Spinal cord (tissue), 10 donors: ENCODE results near the gene NAALADL2. TPM values are rescaled to one million over a fixed set of nuclear protein-coding genes. Genes with fewer than 3 reads are reported as not detected.
A peak's percentile ranks its signal among the peaks of the same experiment; 100 is the strongest.

ENCODE experiments used
- DNase-seq, 6 donors: peaks; one replicate each; pipeline versions ENCODE4 v3.0.0 to v3.0.0-alpha.2; 2013 to 2015; ENCODE audit warnings: low spot score in 6 of 6, low read depth in 4 of 6
- H3K27ac ChIP-seq: one replicate; pipeline ENCODE4 v1.5.1; 2013; ENCODE audit warnings: low read depth, low read length, control low read depth
- H3K27me3 ChIP-seq: one replicate; pipeline ENCODE4 v1.6.1; 2013; ENCODE audit warnings: low read length; ENCODE audit not compliant: control insufficient read depth, insufficient read depth
- H3K36me3 ChIP-seq: one replicate; pipeline ENCODE4 v1.6.1; 2013; ENCODE audit warnings: low read length; ENCODE audit not compliant: control insufficient read depth, insufficient read depth
- H3K4me1 ChIP-seq: one replicate; pipeline ENCODE4 v1.6.1; 2013; ENCODE audit warnings: low read length; ENCODE audit not compliant: control insufficient read depth, insufficient read depth
- H3K4me3 ChIP-seq: one replicate; pipeline ENCODE4 v1.5.1; 2013; ENCODE audit warnings: low read depth, low read length, control low read depth
- H3K9me3 ChIP-seq: one replicate; pipeline ENCODE4 v1.6.1; 2013; ENCODE audit warnings: low read length; ENCODE audit not compliant: control insufficient read depth, insufficient read depth
- WGBS: methylation state at CpG from one replicate; pipeline ENCODE4 v1.1.5; 2013; ENCODE audit warnings: missing lambda C conversion rate; ENCODE audit not compliant: insufficient coverage; 5-methylcytosine and 5-hydroxymethylcytosine counted together
- polyA plus RNA-seq, 2 donors: library from polyadenylated mRNA; unstranded; fragments of 120-200 nt; gene quantifications; one replicate each; pipeline ENCODE4 v1.2.1, GENCODE V29; 2013; ENCODE audit not compliant: insufficient read length in 2 of 2
- total RNA-seq, 2 donors: library from RNA; depleted of rRNA in 1 of 2; stranded (reverse); fragments of 120-200 nt in 1 of 2; fragments of >200 nt in 1 of 2; gene quantifications; one replicate each; pipeline versions ENCODE4 v1.2.3 to v1.2.4, GENCODE V29; 2013 to 2014
- donor health status: healthy.

NAALADL2 gene
- total and polyA plus RNA-seq, 4 donors: 2.9 to 24.4 (median 11.1) TPM

- H3K9me3 ChIP-seq: no peaks in the 10 kb centered on the region
- H3K27me3 ChIP-seq: no peaks in the 10 kb centered on the region
- no peak for DNase-seq
These were observed 610.0 kb downstream of the NAALADL2 start for GRCh38 chr3:175469124-175469523.

GRCh38 chr3:175475765-175476164 is 616.6 kb downstream of the NAALADL2 start:
- no peaks in the 10 kb centered on the region for H3K36me3 ChIP-seq
- DNase-seq: no peak
- no peak overlapping the region for H3K27ac ChIP-seq
- WGBS: 92% methylated on average over 2 of the region's 4 CpGs
- H3K4me1 ChIP-seq: no peaks in the 10 kb centered on the region
- H3K9me3 ChIP-seq: no peaks in the 10 kb centered on the region
- H3K4me3 ChIP-seq: no peak overlapping the region
- no peaks in the 10 kb centered on the region for H3K27me3 ChIP-seq

More at GRCh38 chr3:175469124-175469523, 610.0 kb downstream of the NAALADL2 start:
- no peak overlapping the region for H3K27ac ChIP-seq
- H3K4me3 ChIP-seq: no peak overlapping the region
- no peaks in the 10 kb centered on the region for H3K4me1 ChIP-seq
- no peaks in the 10 kb centered on the region for H3K36me3 ChIP-seq

GRCh38 chr3:175476489-175476888 is 617.4 kb downstream of the NAALADL2 start:
- Histone ChIP-seq H3K9me3 (no peaks in the 10 kb centered on the region), H3K4me3 (no peak overlapping the region), H3K4me1 (no peaks in the 10 kb centered on the region), H3K27me3 (no peaks in the 10 kb centered on the region), H3K36me3 (no peaks in the 10 kb centered on the region), H3K27ac (no peak overlapping the region)
- no CpG with 5 or more reads among the region's 2 CpGs for WGBS
- no peak for DNase-seq

GRCh38 chr3:175477651-175478224 is 618.6 kb downstream of the NAALADL2 start:
- Histone ChIP-seq H3K27me3 (no peaks in the 10 kb centered on the region), H3K4me3 (no peak overlapping the region), H3K36me3 (no peaks in the 10 kb centered on the region), H3K27ac (no peak overlapping the region), H3K9me3 (no peaks in the 10 kb centered on the region), H3K4me1 (no peaks in the 10 kb centered on the region)
- peak in 2 of 6 donors; percentile 9 to 10 for DNase-seq
- WGBS: no CpG with 5 or more reads among the region's 2 CpGs

GRCh38 chr3:175478301-175478700 is 619.2 kb downstream of the NAALADL2 start:
- no CpG with 5 or more reads among the region's 2 CpGs for WGBS
- H3K4me3 ChIP-seq: no peak overlapping the region

GRCh38 chr3:175479175-175479574 is 620.0 kb downstream of the NAALADL2 start:
- no peaks in the 10 kb centered on the region for H3K36me3 ChIP-seq
- no peaks in the 10 kb centered on the region for H3K27me3 ChIP-seq
- no peak for DNase-seq
- WGBS: no CpG with 5 or more reads among the region's 2 CpGs
- H3K4me3 ChIP-seq: no peak overlapping the region
- no peaks in the 10 kb centered on the region for H3K9me3 ChIP-seq
- H3K27ac ChIP-seq: no peak overlapping the region
- no peaks in the 10 kb centered on the region for H3K4me1 ChIP-seq

More at GRCh38 chr3:175478301-175478700, 619.2 kb downstream of the NAALADL2 start:
- H3K27me3 ChIP-seq: no peaks in the 10 kb centered on the region
- H3K27ac ChIP-seq: no peak overlapping the region
- H3K4me1 ChIP-seq: no peaks in the 10 kb centered on the region
- H3K36me3 ChIP-seq: no peaks in the 10 kb centered on the region
- H3K9me3 ChIP-seq: no peaks in the 10 kb centered on the region
- DNase-seq: no peak

GRCh38 chr3:175479800-175480199 is 620.7 kb downstream of the NAALADL2 start:
- H3K4me3 ChIP-seq: no peak overlapping the region
- H3K36me3 ChIP-seq: no peaks in the 10 kb centered on the region
- no peaks in the 10 kb centered on the region for H3K9me3 ChIP-seq
- DNase-seq: no peak
- no peaks in the 10 kb centered on the region for H3K4me1 ChIP-seq
- no peaks in the 10 kb centered on the region for H3K27me3 ChIP-seq
- H3K27ac ChIP-seq: no peak overlapping the region

- WGBS: no CpG with 5 or more reads among the region's 2 CpGs
- Histone ChIP-seq H3K27ac (no peak overlapping the region), H3K9me3 (no peaks in the 10 kb centered on the region), H3K36me3 (no peaks in the 10 kb centered on the region), H3K4me1 (no peaks in the 10 kb centered on the region), H3K4me3 (no peak overlapping the region), H3K27me3 (no peaks in the 10 kb centered on the region)
- peak in 1 of 6 donors; percentile 8 for DNase-seq
These were observed 625.5 kb downstream of the NAALADL2 start for GRCh38 chr3:175484666-175485065.

GRCh38 chr3:175485436-175485835 is 626.3 kb downstream of the NAALADL2 start:
- WGBS: 100% methylated on average over 1 of the region's 1 CpG
- Histone ChIP-seq H3K9me3 (no peaks in the 10 kb centered on the region), H3K4me3 (no peak overlapping the region), H3K4me1 (no peaks in the 10 kb centered on the region), H3K36me3 (no peaks in the 10 kb centered on the region), H3K27me3 (no peaks in the 10 kb centered on the region), H3K27ac (no peak overlapping the region)
- DNase-seq: no peak

GRCh38 chr3:175486255-175486654 is 627.1 kb downstream of the NAALADL2 start:
- no peaks in the 10 kb centered on the region for H3K36me3 ChIP-seq

More at GRCh38 chr3:175486255-175486654, 627.1 kb downstream of the NAALADL2 start:
- no peak for DNase-seq
- Histone ChIP-seq H3K4me3 (no peak overlapping the region), H3K4me1 (no peaks in the 10 kb centered on the region), H3K27ac (no peak overlapping the region), H3K27me3 (no peaks in the 10 kb centered on the region), H3K9me3 (no peaks in the 10 kb centered on the region)
- WGBS: 95% methylated on average over 4 of the region's 6 CpGs
